K562 (cell line): ENCODE measurements around the gene MTREX. TPM values are rescaled to one million over a fixed set of nuclear protein-coding genes. Genes with fewer than 3 reads are reported as not detected.

Experiments
- ATAC-seq: fragments of 200-7000 bp; cut with Tn5 transposase; 3 replicates; pipeline ENCODE4 v1.9.1; 2020; ENCODE audit warnings: moderate library complexity
- BruUV-seq: library from RNA; stranded (reverse); fragments of 400-500 nt; replicated peaks from 2 replicates; lab custom pipeline; 2021; lab: Mats Ljungman, UMichigan
- CTCF ChIA-PET: fragments of 300-600 bp; formaldehyde crosslinking; extraction: SDS; loops from one replicate; lab custom pipeline; 2021; ENCODE audit warnings: low intra/inter-chr PET ratio; lab: Yijun Ruan, JAX
- POLR2A ChIA-PET: fragments of 300-600, 350-650 bp; sonication (Branson Sonifier 250); formaldehyde crosslinking; extraction: SDS; loops from one replicate; lab custom pipeline; 2021; ENCODE audit warnings: antibody characterized with exemption, inconsistent platforms; lab: Yijun Ruan, JAX
- DNase-seq, 4 experiments: peaks; one replicate each; pipeline versions ENCODE4 v3.0.0 to v3.0.0-alpha.2; 2011 to 2018; ENCODE audit warnings: low spot score in 3 of 4, mixed read lengths in 3 of 4; ENCODE audit errors: extremely low read depth in 1 of 4
- FAIRE-seq: peaks from 2 replicates; lab custom pipeline; 2011; peaks lifted over from hg19 to GRCh38; lab: Jason Lieb, UNC
- H2AFZ ChIP-seq: 2 replicates; pipeline ENCODE4 v1.6.0; 2011; ENCODE audit warnings: low read depth, low read length, control low read depth, inconsistent platforms
- H3K27ac ChIP-seq: fragments of 200-600 bp; 3 replicates; pipeline ENCODE4 v1.8.0; 2011; ENCODE audit warnings: low read depth, mild to moderate bottlenecking, control low read depth, inconsistent platforms, low read length, moderate library complexity, mixed read lengths; ENCODE audit errors: extremely low read depth
- H3K27me3 ChIP-seq, 2 experiments: fragments of 300-600 bp in 1 of 2; 2 replicates in 1 of 2; 3 replicates in 1 of 2; pipeline versions ENCODE4 v1.6.0 to v1.8.0; 2011; ENCODE audit warnings: inconsistent platforms in 2 of 2, low read length in 2 of 2, mild to moderate bottlenecking in 1 of 2, mixed read lengths in 1 of 2, moderate library complexity in 1 of 2; ENCODE audit not compliant: control insufficient read depth in 2 of 2, insufficient read depth in 2 of 2
- H3K36me3 ChIP-seq: fragments of 300-600 bp; 3 replicates; pipeline ENCODE4 v1.8.0; 2011; ENCODE audit warnings: mild to moderate bottlenecking, low read length, inconsistent platforms; ENCODE audit not compliant: control insufficient read depth, insufficient read depth
- H3K4me1 ChIP-seq, 2 experiments: fragments of 200-600 bp in 1 of 2; replicated peaks in 1 of 2; 2 replicates in 1 of 2; 3 replicates in 1 of 2; pipeline versions ENCODE4 v1.5.1 to v1.8.0; 2011; ENCODE audit warnings: inconsistent platforms in 2 of 2, low read length in 2 of 2, mild to moderate bottlenecking in 1 of 2, mixed read lengths in 1 of 2, moderate library complexity in 1 of 2; ENCODE audit not compliant: control insufficient read depth in 2 of 2, insufficient read depth in 2 of 2
- H3K4me2 ChIP-seq: 2 replicates; pipeline ENCODE4 v1.6.1; 2011; ENCODE audit warnings: low read length, control low read depth, inconsistent platforms, mixed read lengths; ENCODE audit not compliant: insufficient read depth
- H3K4me3 ChIP-seq: fragments of 200-600 bp; sonication (generic), shearing (Covaris generic); 2 replicates; pipeline ENCODE4 v1.5.1; 2016; ENCODE audit warnings: control low read depth, inconsistent platforms
- H3K79me2 ChIP-seq: fragments of 200-600 bp; 3 replicates; pipeline ENCODE4 v1.8.0; 2011; ENCODE audit warnings: low read length, inconsistent platforms; ENCODE audit not compliant: control insufficient read depth, insufficient read depth
- H3K9ac ChIP-seq, 2 experiments: 2 replicates each; pipeline versions ENCODE4 v1.6.0 to v1.6.1; 2011; ENCODE audit warnings: low read depth in 2 of 2, low read length in 2 of 2, control low read depth in 1 of 2, inconsistent platforms in 1 of 2, mild to moderate bottlenecking in 1 of 2, mixed read lengths in 1 of 2; ENCODE audit not compliant: insufficient read depth in 1 of 2
- H3K9me1 ChIP-seq: one replicate; pipeline ENCODE4 v1.6.0; 2011; ENCODE audit warnings: inconsistent platforms, mild to moderate bottlenecking, low read length, moderate library complexity; ENCODE audit not compliant: control insufficient read depth, insufficient read depth
- H3K9me3 ChIP-seq: replicated peaks from 2 replicates; pipeline ENCODE4 v1.5.1; 2011; ENCODE audit warnings: low read depth, low read length, inconsistent platforms; ENCODE audit not compliant: control insufficient read depth, insufficient read depth
- H4K20me1 ChIP-seq: replicated peaks from 2 replicates; pipeline ENCODE4 v1.6.1; 2011; ENCODE audit warnings: low read length, inconsistent platforms, mixed read lengths; ENCODE audit not compliant: control insufficient read depth, insufficient read depth
- CTBP1 ChIP-seq: fragments of 450-650 bp; IDR thresholded peaks from 2 replicates; pipeline ENCODE4 v1.6.1; 2016; ENCODE audit warnings: borderline replicate concordance
- EP400 ChIP-seq: fragments of 450-650 bp; IDR thresholded peaks from 2 replicates; pipeline ENCODE4 v1.6.1; 2017; ENCODE audit warnings: antibody characterized with exemption, mild to moderate bottlenecking, moderate library complexity
- KAT2B ChIP-seq: IDR thresholded peaks from one replicate; pipeline ENCODE4 v1.6.1; 2012; ENCODE audit warnings: low read depth, mild to moderate bottlenecking, control low read depth, inconsistent platforms, low read length, moderate library complexity
- MYBL2 ChIP-seq, 2 experiments: fragments of 450-650 bp in 1 of 2; sonication (generic) in 1 of 2; formaldehyde crosslinking in 1 of 2; IDR thresholded peaks; 2 replicates each; pipeline versions ENCODE4 v1.6.1 to v1.8.1; 2017 to 2022; ENCODE audit warnings: borderline replicate concordance in 1 of 2, inconsistent platforms in 1 of 2, low read depth in 1 of 2, mild to moderate bottlenecking in 1 of 2, missing genetic modification reagents in 1 of 2, moderate library complexity in 1 of 2
- NCOA2 ChIP-seq, 2 experiments: fragments of 450-650 bp; IDR thresholded peaks; 2 replicates each; pipeline ENCODE4 v1.6.1; 2018; ENCODE audit warnings: mild to moderate bottlenecking in 2 of 2, moderate library complexity in 1 of 2; ENCODE audit not compliant: partially characterized antibody in 2 of 2
- NFE2L1 ChIP-seq: fragments of 450-650 bp; IDR thresholded peaks from 2 replicates; pipeline ENCODE4 v1.6.1; 2016; ENCODE audit warnings: missing genetic modification characterization, low read depth, mild to moderate bottlenecking, missing compliant biosample characterization, moderate library complexity, borderline replicate concordance
- NR2C1 ChIP-seq, 2 experiments: fragments of 450-650 bp; IDR thresholded peaks; 2 replicates each; pipeline ENCODE4 v1.6.1; 2017; ENCODE audit warnings: mild to moderate bottlenecking in 2 of 2, antibody characterized with exemption in 1 of 2, inconsistent platforms in 1 of 2, missing compliant biosample characterization in 1 of 2, missing genetic modification characterization in 1 of 2
- RFX7 ChIP-seq: fragments of 250-450 bp; sonication (Bioruptor Pico); IDR thresholded peaks from 2 replicates; pipeline ENCODE4 v1.5.1; 2021; ENCODE audit warnings: mild to moderate bottlenecking
- STAT5B ChIP-seq: fragments of 250-450 bp; sonication (Bioruptor Pico); IDR thresholded peaks from 2 replicates; pipeline ENCODE4 v1.8.0; 2021; ENCODE audit warnings: mild to moderate bottlenecking, inconsistent platforms
- TARDBP ChIP-seq: fragments of 450-650 bp; IDR thresholded peaks from 2 replicates; pipeline ENCODE4 v1.6.1; 2016
- TGIF2 ChIP-seq: sonication (generic); formaldehyde crosslinking; IDR thresholded peaks from 2 replicates; pipeline ENCODE4 v1.8.1; 2022; ENCODE audit warnings: mild to moderate bottlenecking, missing genetic modification reagents, moderate library complexity
- TRIM28 ChIP-seq: fragments of 450-650 bp; IDR thresholded peaks from 2 replicates; pipeline ENCODE4 v1.6.1; 2017
- ZFPM2 ChIP-seq: fragments of 250-450 bp; sonication (Bioruptor Pico); IDR thresholded peaks from 2 replicates; pipeline ENCODE4 v1.5.1; 2022; ENCODE audit warnings: mild to moderate bottlenecking
- ZKSCAN8 ChIP-seq: fragments of 200-800 bp; sonication (Bioruptor generic); IDR thresholded peaks from 2 replicates; pipeline ENCODE4 v1.6.1; 2016; ENCODE audit warnings: missing genetic modification characterization, missing compliant biosample characterization
- ZNF24 ChIP-seq: fragments of 450-650 bp; IDR thresholded peaks from 2 replicates; pipeline ENCODE4 v1.6.1; 2016
- ZZZ3 ChIP-seq: fragments of 450-650 bp; IDR thresholded peaks from 2 replicates; pipeline ENCODE4 v1.6.1; 2016; ENCODE audit warnings: antibody characterized with exemption, mild to moderate bottlenecking, moderate library complexity
- in situ Hi-C: fragments of 300-500 bp; cut with MboI; formaldehyde crosslinking; loops from 4 replicates; pipeline ENCODE4 v1.15.0; 2018; ENCODE audit warnings: inconsistent platforms, mixed read lengths
- intact Hi-C: fragments of 100-400 bp; cut with micrococcal nuclease; formaldehyde crosslinking; loops from 2 replicates; pipeline ENCODE4 v1.14.2; 2022
- polyA plus RNA-seq, 8 experiments: library from polyadenylated mRNA; depleted of rRNA in 4 of 8; stranded (reverse) in 5 of 8; unstranded in 3 of 8; fragments of >200 nt; fragmentation: Nextera tagmentation in 2 of 8; fragmentation: Illumina TruSeq in 1 of 8; extraction: Ambion mirVana in 2 of 8; extraction: Trizol in 1 of 8; gene quantifications; 2 replicates each; pipeline versions ENCODE4 v1.2.1 to v1.2.3, GENCODE V29; 2011 to 2014; ENCODE audit warnings: inconsistent platforms in 1 of 8, missing spikeins in 1 of 8
- total RNA-seq, 7 experiments: library from RNA; depleted of rRNA in 6 of 7; stranded (reverse); fragments of >200 nt in 6 of 7; fragmentation: Illumina TruSeq in 2 of 7; extraction: Trizol in 2 of 7; gene quantifications; 2 replicates each; pipeline versions ENCODE4 v1.2.1 to v1.2.3, GENCODE V29; 2011 to 2021; ENCODE audit warnings: low replicate concordance in 1 of 7
- TF ChIP-seq, protein P1 (sequence below): sonication (generic); formaldehyde crosslinking; IDR thresholded peaks from 2 replicates; pipeline ENCODE4 v1.8.1; 2023; ENCODE audit warnings: mild to moderate bottlenecking, missing genetic modification reagents
- TF ChIP-seq, protein P2 (sequence below): fragments of 250-450 bp; sonication (Bioruptor Pico); IDR thresholded peaks from 2 replicates; pipeline ENCODE4 v1.5.0; 2021

The MTREX gene
- total and polyA plus RNA-seq, 9 of the 15 experiments (the other 6 are each of a cell fraction or from before 2014, with no cell fraction given) = 52.9 to 193 (median 150) TPM

DNA sequence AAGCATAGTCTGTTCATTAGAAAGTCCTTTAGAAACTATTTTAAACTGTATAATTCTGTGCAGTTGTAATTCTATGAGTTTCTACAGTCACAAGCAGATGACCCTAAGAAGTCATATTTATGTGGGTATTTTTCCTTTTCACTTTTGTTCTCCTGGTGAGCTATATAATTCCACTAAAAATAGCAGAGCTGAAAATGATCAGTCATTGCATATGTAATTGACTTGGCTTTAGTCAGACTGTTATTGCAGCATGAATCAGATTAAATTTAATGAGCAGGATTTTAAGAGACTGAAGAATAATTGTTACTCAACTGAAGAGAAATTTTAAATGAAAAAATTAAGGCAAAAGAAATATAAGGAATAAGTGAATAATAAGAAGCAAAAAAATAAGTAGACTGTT is 108.5 kb downstream of the MTREX start (continued):
- TF ChIP-seq MYBL2 (IDR thresholded peaks at IDR 0.05; ENCODE audit: low read depth) = no peak
- TF ChIP-seq MYBL2 (CRISPR knock-in tag; IDR thresholded peaks at IDR 0.05; ENCODE audit: borderline replicate concordance) = no peak
- TF ChIP-seq ZKSCAN8 (CRISPR knock-in tag) = no peak
- TF ChIP-seq, protein P1, sequence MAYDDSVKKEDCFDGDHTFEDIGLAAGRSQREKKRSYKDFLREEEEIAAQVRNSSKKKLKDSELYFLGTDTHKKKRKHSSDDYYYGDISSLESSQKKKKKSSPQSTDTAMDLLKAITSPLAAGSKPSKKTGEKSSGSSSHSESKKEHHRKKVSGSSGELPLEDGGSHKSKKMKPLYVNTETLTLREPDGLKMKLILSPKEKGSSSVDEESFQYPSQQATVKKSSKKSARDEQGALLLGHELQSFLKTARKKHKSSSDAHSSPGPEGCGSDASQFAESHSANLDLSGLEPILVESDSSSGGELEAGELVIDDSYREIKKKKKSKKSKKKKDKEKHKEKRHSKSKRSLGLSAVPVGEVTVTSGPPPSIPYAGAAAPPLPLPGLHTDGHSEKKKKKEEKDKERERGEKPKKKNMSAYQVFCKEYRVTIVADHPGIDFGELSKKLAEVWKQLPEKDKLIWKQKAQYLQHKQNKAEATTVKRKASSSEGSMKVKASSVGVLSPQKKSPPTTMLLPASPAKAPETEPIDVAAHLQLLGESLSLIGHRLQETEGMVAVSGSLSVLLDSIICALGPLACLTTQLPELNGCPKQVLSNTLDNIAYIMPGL (CRISPR knock-in tag) = no peak

DNA sequence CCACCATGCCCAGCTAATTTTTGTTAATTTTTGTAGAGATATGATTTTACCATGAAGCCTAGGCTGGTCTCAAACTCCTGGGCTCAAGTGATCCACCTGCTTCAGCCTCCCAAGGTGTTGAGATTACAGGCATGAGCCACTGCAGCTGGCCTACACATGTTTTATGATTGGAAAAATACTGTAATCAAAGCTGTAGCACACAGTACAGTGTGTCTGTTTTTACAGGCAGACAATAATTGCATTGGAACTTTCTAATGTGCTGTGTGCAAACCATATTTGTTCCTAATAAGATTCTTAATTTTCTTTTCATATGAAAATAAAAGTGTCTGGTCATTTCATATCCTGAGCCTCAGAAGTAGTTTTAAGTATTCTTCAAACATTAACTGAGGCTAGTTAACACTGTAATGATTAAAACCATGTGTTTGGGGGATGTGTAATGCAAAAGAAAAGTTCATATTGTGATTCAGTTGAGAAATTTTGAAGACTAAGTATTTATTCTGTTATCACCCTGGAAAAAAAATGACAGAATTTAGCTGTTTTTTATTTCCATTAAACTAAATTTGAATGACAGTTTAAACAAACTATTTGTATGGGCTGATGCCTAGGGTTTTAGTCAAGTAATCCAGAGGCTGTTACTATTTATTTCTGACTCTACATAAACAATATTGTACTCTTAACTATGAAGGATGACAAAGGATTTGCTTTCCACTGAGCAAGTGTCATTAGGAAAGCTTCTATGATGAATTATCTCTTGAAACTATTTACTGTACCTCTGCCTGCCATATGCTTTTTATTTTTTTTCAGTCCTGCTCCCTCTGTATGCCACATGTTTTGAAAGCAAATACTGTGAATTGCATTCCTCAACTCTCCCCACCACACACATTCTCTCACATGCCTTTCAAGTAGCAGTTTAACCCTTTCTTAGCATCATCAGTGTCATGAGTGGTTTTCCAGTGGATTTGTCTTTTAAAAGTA is 111.5 kb downstream of the MTREX start:
- ChIA-PET POLR2A (no interaction called here), CTCF (no interaction called here)
- Histone ChIP-seq H3K36me3 (peaks cover 87% of the 10 kb centered on the region), H3K27me3 (no peaks in the 10 kb centered on the region), H2AFZ (no peak overlapping the region), H4K20me1 (no peaks in the 10 kb centered on the region), H3K27ac (no peak overlapping the region), H3K9me1 (no peaks in the 10 kb centered on the region), H3K4me1 (no peaks in the 10 kb centered on the region), H3K4me2 (no peak overlapping the region), H3K9me3 (no peaks in the 10 kb centered on the region; the same call in 1 of the 2 replicates), H3K4me3 (no peak overlapping the region), H3K9ac (no peak overlapping the region), H3K79me2 (no peaks in the 10 kb centered on the region)
- BruUV-seq = no TSS peak
- ATAC-seq (no peak), DNase-seq (no peak), FAIRE-seq (no peak)
- intact Hi-C loops (no loop called here), in situ Hi-C loops (no loop called here)
- TF ChIP-seq ZZZ3 (no peak), ZFPM2 (CRISPR knock-in tag) (no peak), ZNF24 (no peak), TRIM28 (no peak), TGIF2 (no peak), EP400 (no peak), NR2C1 (IDR thresholded peaks at IDR 0.05) (no peak), NR2C1 (tag; IDR thresholded peaks at IDR 0.05) (no peak), NCOA2 (IDR thresholded peaks at IDR 0.05; ENCODE audit: partially characterized antibody in 2 of 2) (no peak), STAT5B (CRISPR knock-in tag) (no peak), RFX7 (CRISPR knock-in tag) (no peak), CTBP1 (no peak), NFE2L1 (tag) (no peak), TARDBP (no peak), KAT2B (no peak)
- TF ChIP-seq, protein P2, sequence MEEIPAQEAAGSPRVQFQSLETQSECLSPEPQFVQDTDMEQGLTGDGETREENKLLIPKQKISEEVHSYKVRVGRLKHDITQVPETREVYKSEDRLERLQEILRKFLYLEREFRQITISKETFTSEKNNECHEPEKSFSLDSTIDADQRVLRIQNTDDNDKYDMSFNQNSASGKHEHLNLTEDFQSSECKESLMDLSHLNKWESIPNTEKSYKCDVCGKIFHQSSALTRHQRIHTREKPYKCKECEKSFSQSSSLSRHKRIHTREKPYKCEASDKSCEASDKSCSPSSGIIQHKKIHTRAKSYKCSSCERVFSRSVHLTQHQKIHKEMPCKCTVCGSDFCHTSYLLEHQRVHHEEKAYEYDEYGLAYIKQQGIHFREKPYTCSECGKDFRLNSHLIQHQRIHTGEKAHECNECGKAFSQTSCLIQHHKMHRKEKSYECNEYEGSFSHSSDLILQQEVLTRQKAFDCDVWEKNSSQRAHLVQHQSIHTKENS (CRISPR knock-in tag) = no peak
